EH (cell line): ENCODE results near the gene FTCD.
A peak's percentile ranks its signal among the peaks of the same experiment; 100 is the strongest.

Experiments used
- DNase-seq: peaks from one replicate; pipeline ENCODE4 v3.0.0-alpha.2; 2015; ENCODE audit warnings: low read depth

The FTCD gene

GRCh38 chr21:46093668-46094400 lies 61.5 kb downstream of the FTCD start:
- DNase-seq: no peak

GRCh38 chr21:46092811-46093667 lies 62.3 kb downstream of the FTCD start:
- peak; percentile 46 for DNase-seq

GRCh38 chr21:46092026-46092764 lies 63.2 kb downstream of the FTCD start:
- peak; percentile 99 for DNase-seq

- DNase-seq: no peak
Measured at GRCh38 chr21:46091631-46092025, 63.8 kb downstream of the FTCD start.

GRCh38 chr21:46091118-46091517 lies 64.3 kb downstream of the FTCD start:
- DNase-seq: no peak

DNA sequence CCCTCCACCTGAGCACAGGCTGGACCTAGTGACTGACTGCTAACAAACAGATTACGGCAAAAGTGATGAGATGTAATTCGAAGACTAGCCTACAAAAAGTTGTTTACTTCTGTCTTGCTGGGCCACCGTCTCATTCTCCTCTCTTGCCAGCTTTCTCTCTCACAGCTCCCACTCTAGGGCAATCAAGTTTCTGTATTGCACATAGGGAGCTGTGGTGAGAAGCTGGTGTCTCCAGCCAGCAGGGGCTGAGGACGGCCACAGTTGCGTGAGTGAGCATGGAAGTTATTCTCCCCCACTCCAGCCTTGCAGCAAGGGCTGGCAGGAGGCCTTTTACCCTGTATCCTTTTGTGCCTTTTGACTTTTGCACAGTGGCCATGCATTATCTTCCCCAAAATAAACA lies 66.1 kb downstream of the FTCD start:
- no peak for DNase-seq

DNA sequence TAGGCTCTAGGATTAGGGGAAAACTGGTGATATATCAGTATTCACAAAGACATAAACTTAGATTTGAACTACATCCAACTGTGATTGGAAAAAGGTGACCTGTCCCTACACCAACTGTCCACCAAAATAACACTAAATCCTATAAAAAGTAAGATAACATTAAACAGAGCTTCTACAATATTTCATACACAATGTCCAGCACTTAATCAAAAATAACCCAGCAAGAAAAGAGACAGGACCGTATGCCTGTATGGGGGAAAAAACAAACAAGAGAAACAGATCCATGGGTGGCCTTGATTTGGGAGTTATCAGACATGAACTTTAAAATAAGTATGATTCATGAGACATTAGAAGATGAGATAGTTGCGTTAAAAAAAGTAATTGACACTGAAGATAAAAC lies 67.2 kb downstream of the FTCD start:
- DNase-seq: no peak

- DNase-seq: no peak
Measured at GRCh38 chr21:46087641-46088040, 67.7 kb downstream of the FTCD start.
